ENCODE data around the gene GZMM.
A peak's percentile ranks its signal among the peaks of the same experiment; 100 is the strongest.

The GZMM gene

GRCh38 chr19:588741-589692 lies 45.2 kb downstream of the GZMM start:
- intact Hi-C loops (cut with DNase I) = loop anchor here (10.0 kb wide), 1 partner anchor 146 kb away; no protein-coding TSS in a partner anchor
- DNase-seq = peak in 15 of 42 donors; percentile 38 to 74 (median 57)

DNA sequence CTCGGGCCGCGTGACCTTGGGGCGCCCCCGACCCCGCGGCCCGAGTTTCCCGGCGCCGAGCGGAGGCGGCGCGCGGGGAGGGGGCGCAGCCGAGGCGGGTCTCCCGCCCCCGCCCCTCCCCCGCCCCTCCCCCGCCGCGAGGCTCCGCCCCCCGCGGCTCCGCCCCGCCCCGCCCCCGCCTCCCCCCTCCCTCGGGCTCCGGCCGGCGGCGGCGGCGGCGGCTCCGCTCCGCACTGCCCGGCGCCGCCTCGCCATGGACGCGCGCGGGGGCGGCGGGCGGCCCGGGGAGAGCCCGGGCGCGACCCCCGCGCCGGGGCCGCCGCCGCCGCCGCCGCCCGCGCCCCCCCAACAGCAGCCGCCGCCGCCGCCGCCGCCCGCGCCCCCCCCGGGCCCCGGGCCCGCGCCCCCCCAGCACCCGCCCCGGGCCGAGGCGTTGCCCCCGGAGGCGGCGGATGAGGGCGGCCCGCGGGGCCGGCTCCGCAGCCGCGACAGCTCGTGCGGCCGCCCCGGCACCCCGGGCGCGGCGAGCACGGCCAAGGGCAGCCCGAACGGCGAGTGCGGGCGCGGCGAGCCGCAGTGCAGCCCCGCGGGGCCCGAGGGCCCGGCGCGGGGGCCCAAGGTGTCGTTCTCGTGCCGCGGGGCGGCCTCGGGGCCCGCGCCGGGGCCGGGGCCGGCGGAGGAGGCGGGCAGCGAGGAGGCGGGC lies 46.0 kb downstream of the GZMM start, which contains the start of gene HCN2:
HCN2 (plus strand) TSS at position 189 of the 703 bp plus-strand sequence; CDS start at position 254, 65 bp downstream.
- DNase-seq = no peak
- intact Hi-C loops (cut with DNase I) = loop anchor here (10.0 kb wide), 1 partner anchor 145 kb away; no protein-coding TSS in a partner anchor

DNA sequence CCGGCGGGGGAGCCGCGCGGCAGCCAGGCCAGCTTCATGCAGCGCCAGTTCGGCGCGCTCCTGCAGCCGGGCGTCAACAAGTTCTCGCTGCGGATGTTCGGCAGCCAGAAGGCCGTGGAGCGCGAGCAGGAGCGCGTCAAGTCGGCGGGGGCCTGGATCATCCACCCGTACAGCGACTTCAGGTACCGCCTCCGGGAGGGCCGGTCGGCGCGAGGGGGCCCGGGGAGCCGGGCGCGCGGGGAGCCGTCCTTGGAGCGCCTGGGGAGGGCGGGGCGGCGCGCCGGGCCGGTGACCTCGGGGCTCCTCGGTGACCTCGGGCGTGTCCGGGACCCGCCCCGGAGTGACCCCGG lies 46.5 kb downstream of the GZMM start:
- peak in 8 of 42 donors; percentile 31 to 65 (median 50) for DNase-seq
- intact Hi-C loops (cut with DNase I) = no loop called here

- peak in 1 of 42 donors; percentile 41 for DNase-seq
- intact Hi-C loops (cut with DNase I) = no loop called here
Observed at GRCh38 chr19:590750-591098, 46.9 kb downstream of the GZMM start.

GRCh38 chr19:591099-591958 lies 47.5 kb downstream of the GZMM start:
- intact Hi-C loops (cut with DNase I) = no loop called here
- peak in 19 of 42 donors; percentile 37 to 81 (median 58) for DNase-seq

- DNase-seq = no peak
- intact Hi-C loops (cut with DNase I) = no loop called here
Observed at GRCh38 chr19:592101-592500, 48.2 kb downstream of the GZMM start.

- DNase-seq = no peak
- intact Hi-C loops (cut with DNase I) = no loop called here
Observed at GRCh38 chr19:593055-593454, 49.2 kb downstream of the GZMM start.

DNA sequence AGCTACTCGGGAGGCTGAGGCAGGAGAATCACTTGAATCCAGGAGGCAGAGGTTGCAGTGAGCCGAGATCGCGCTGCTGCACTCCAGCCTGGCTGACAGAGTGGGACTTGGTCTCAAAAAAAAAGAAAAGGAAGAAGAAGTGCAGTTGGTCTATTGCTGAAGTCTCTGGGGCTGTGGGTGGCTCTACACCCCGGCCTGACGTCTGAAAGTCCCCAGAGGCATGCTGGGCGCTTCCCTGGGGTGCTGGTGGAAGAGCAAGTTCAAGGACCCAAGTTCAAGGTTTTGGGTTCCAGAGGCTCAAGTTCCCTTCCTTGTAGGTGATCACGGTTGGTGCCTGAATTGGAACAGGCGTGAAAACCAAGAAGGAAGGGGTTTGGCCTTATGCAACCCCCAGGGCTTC lies 49.7 kb downstream of the GZMM start:
- intact Hi-C loops (cut with DNase I) = no loop called here

DNA sequence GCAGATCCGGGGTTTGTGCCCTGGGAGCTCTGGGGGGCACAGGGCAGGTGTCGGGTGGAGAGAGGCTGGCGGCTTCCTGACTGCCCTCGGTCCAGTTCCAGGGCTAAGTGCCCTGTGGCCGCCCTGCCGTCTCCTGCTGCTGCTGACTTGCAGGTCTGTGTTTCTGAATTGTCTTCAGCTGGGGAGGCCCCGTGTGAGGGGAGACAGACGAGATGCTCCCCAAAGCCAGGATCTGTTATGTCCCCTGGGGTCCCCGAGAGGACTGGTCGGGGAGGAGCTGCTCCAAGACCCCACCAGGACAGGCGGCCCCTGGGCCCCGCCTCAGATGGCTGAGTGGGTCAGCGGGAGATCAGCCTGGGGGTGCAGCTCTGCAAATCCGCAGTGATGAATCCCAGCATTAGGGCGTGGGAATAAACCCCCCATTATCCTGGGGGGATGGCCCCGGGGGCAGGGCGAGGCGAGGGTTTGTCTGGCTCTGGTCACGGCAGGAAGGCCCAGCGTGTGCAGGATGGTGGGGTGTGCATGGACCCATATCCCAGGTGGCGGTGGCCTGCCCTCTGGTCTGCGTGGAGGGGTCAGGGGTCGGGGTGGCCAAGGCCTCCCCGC lies 50.5 kb downstream of the GZMM start:
- intact Hi-C loops (cut with DNase I) = no loop called here
- DNase-seq = no peak

More for the DNA sequence above, 49.7 kb downstream of the GZMM start:
- no peak for DNase-seq

DNA sequence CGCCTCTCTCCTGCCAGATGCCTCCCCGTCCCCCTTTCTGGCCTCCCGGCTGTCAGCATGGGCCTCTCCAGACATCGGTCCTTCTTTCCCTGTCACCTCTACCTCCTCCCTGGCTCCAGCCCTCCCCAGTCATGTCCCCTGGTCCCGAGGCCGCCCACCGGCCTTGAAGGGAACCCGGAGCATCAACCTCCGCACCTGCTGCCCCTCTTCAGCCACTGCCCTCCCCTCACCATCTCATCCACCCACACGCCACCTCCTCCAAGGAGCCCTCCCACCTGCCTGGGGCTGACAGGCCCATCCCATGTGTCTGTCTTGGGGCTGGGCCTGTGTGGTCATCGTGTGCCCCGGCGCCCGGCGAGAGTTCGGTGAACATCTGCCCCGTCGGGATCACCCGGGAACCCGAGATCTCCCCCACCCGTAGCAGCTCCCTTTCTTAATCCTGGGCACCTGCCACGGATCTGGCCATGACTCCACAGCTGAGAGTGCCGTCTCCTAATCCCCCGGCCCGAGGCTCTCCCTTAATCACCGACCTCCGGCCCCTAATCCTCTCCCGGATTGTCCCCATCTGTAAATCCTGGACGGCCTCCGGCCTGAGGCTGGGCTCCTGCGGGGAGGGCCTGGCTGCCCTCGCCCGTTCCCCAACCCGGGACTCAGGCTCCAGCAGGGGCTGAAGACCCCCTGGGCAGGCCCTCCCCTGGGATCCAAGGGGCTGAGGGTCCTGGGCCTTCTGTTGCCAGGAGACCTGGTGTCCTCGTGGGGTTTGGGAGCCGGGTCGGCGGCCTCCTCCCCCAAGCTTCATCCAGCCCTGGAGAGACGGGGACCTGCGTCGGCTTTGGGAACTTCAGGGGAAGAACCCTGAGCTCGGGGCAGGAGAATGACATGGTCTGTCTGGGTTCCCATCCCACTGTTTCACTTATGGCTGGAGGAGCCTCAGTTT lies 51.7 kb downstream of the GZMM start:
- no peak for DNase-seq

DNA sequence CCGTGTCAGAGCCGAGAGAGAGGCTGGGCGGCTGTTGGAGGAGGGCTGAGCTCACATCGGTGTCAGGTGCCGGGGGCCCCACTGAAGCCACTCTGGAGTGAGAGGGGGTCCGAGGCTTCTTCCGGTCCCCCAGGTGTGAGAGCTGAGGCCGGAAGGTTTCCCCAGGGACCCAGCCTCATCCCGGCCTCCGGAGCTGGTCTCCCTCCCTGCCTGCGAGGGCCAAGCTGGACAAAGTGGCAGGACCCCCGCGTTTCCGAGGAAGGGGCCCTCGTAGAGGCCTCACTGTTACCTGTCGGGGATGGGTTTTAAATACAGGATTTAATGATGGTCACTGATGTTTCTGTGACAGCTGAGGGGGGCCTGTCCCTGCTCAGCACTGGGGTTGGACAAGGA lies 52.4 kb downstream of the GZMM start:
- intact Hi-C loops (cut with DNase I) = no loop called here
- no peak for DNase-seq

More for the DNA sequence above, 51.7 kb downstream of the GZMM start:
- intact Hi-C loops (cut with DNase I) = no loop called here

DNA sequence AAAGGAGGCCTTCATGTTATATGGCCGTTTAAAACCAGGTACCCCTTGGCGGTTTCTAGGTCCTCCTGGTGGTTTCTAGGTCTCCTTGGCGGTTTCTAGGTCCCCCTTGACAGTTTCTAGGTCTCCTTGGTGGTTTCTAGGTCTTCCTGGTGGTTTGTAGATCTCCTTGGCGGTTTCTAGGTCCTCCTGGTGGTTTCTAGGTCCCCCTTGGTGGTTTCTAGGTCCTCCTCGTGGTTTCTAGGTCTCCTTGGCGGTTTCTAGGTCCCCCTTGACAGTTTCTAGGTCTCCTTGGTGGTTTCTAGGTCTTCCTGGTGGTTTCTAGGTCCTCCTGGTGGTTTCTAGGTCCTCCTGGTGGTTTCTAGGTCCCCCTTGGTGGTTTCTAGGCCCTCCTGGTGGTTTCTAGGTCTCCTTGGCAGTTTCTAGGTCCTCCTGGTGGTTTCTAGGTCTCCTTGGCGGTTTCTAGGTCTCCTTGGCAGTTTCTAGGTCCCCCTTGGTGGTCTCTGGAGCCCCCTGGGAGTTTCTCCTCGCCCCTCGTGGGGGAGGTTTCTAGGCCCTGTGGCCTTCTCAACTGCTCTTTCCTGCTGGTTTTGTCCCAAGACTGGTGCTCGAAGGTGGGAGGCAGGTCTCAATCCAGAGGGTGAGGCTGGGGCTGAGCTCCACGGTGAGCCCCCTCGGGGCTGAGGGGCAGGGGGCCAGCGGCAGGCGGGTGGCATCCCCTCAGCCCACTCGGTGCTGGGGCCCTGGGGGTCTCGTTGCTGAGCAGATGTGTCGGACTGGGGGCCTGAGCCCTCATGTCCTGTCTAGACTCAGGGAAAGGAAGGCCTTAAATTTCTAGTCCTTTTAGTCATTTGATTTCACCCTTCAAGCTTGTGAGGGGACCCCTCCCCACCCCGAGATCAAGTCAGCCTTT lies 53.8 kb downstream of the GZMM start:
- intact Hi-C loops (cut with DNase I) = no loop called here
- no peak for DNase-seq

Measured in head of caudate nucleus (tissue), 42 donors.